Caco-2 (cell line): Measurements from ENCODE around the gene SLC16A12. TPM values are rescaled to one million over a fixed set of nuclear protein-coding genes. Genes with fewer than 3 reads are reported as not detected.
A peak's percentile ranks its signal among the peaks of the same experiment; 100 is the strongest.

Experiments
- BruUV-seq: library from RNA; stranded (reverse); fragments of 400-500 nt; replicated peaks from 2 replicates; lab custom pipeline; 2021; lab: Mats Ljungman, UMichigan
- CTCF ChIA-PET: fragments of 300-600 bp; sonication (Branson Sonifier 250); formaldehyde crosslinking; loops from one replicate; lab custom pipeline; 2022; ENCODE audit warnings: antibody characterized with exemption; lab: Charles Lee
- POLR2A ChIA-PET: fragments of 300-600 bp; sonication (Branson Sonifier 250); formaldehyde crosslinking; loops from one replicate; lab custom pipeline; 2022; ENCODE audit warnings: antibody characterized with exemption; lab: Charles Lee
- DNase-seq, 2 experiments: peaks; one replicate each; pipeline versions ENCODE4 v3.0.0 to v3.0.0-alpha.2; 2020 to 2022
- H3K27me3 ChIP-seq: replicated peaks from 2 replicates; pipeline ENCODE4 v1.6.0; 2011; ENCODE audit warnings: low read length; ENCODE audit not compliant: control insufficient read depth, insufficient read depth
- H3K36me3 ChIP-seq: 2 replicates; pipeline ENCODE4 v1.5.1; 2011; ENCODE audit warnings: low read length; ENCODE audit not compliant: control insufficient read depth, insufficient read depth
- H3K4me1 ChIP-seq: fragments of 250-450 bp; sonication (Bioruptor Pico); 2 replicates; pipeline ENCODE4 v1.5.1; 2020; ENCODE audit warnings: mild to moderate bottlenecking
- H3K4me3 ChIP-seq: 2 replicates; pipeline ENCODE4 v1.5.1; 2011; ENCODE audit warnings: low read depth, mild to moderate bottlenecking, control low read depth, low read length
- H3K9me3 ChIP-seq: fragments of 250-450 bp; sonication (Bioruptor Pico); 2 replicates; pipeline ENCODE4 v1.5.1; 2020; ENCODE audit warnings: mild to moderate bottlenecking, moderate library complexity
- H3K27ac Mint-ChIP-seq: one replicate; pipeline ENCODE4 v1.8.0; 2022; ENCODE audit warnings: mixed read lengths; ENCODE audit not compliant: unreplicated experiment
- H3K27me3 Mint-ChIP-seq: one replicate; pipeline ENCODE4 v1.8.0; 2022; ENCODE audit warnings: mixed read lengths; ENCODE audit not compliant: insufficient read depth, unreplicated experiment
- H3K36me3 Mint-ChIP-seq: one replicate; pipeline ENCODE4 v1.8.0; 2022; ENCODE audit warnings: mild to moderate bottlenecking, mixed read lengths; ENCODE audit not compliant: insufficient read depth, unreplicated experiment
- H3K4me1 Mint-ChIP-seq: one replicate; pipeline ENCODE4 v1.8.0; 2022; ENCODE audit warnings: low read depth, mixed read lengths; ENCODE audit not compliant: unreplicated experiment
- H3K4me3 Mint-ChIP-seq: one replicate; pipeline ENCODE4 v1.8.0; 2022; ENCODE audit warnings: mild to moderate bottlenecking, moderate library complexity, mixed read lengths; ENCODE audit not compliant: unreplicated experiment
- H3K9me3 Mint-ChIP-seq: one replicate; pipeline ENCODE4 v1.8.0; 2022; ENCODE audit warnings: mixed read lengths; ENCODE audit not compliant: unreplicated experiment
- CTCF ChIP-seq, 2 experiments: fragments of 200-600 bp in 1 of 2; IDR thresholded peaks; 1 replicate in 1 of 2; 2 replicates in 1 of 2; pipeline versions ENCODE4 v1.5.1 to v1.8.0; 2011 to 2022; ENCODE audit warnings: antibody characterized with exemption in 1 of 2, control low read depth in 1 of 2, inconsistent platforms in 1 of 2, low read depth in 1 of 2, low read length in 1 of 2, mild to moderate bottlenecking in 1 of 2, moderate library complexity in 1 of 2; ENCODE audit not compliant: insufficient read depth in 1 of 2, severe bottlenecking in 1 of 2, unreplicated experiment in 1 of 2
- intact Hi-C: fragments of 100-400 bp; cut with micrococcal nuclease; formaldehyde crosslinking; loops from one replicate; pipeline ENCODE4 v1.10.0; 2022; ENCODE audit not compliant: unreplicated experiment
- total RNA-seq: library from RNA; stranded (reverse); gene quantifications from 2 replicates; pipeline ENCODE4 v1.2.3, GENCODE V29; 2022

SLC16A12 gene
- total RNA-seq, 1 experiment from 2014 or later: not detected

GRCh38 chr10:89389254-89389653 is 146.1 kb downstream of the SLC16A12 start:
- peak in 1 of 2 experiments; percentile 49 for DNase-seq
- POLR2A ChIA-PET: no interaction called here

GRCh38 chr10:89388806-89389205 is 146.6 kb downstream of the SLC16A12 start:
- H3K9me3 Mint-ChIP-seq: no peaks in the 10 kb centered on the region
- no peak for DNase-seq
- no peak overlapping the region for H3K4me3 ChIP-seq
- no peak overlapping the region for H3K27ac Mint-ChIP-seq
- H3K27me3 Mint-ChIP-seq: no peaks in the 10 kb centered on the region
- CTCF ChIA-PET: interaction anchor here (0.6 to 1.6 kb wide), 5 partner anchors 9 to 178 kb away, joined by 3 to 8 read pairs (median 4); partner anchors contain the start of gene LIPA
- POLR2A ChIA-PET: interaction anchor here (0.7 kb wide), 1 partner anchor 244 kb away, joined by 5 read pairs; no protein-coding TSS in a partner anchor
- H3K27me3 ChIP-seq: no peaks in the 10 kb centered on the region
- BruUV-seq: no TSS peak
- peaks cover 9% of the 10 kb centered on the region; the same call in 1 of the 2 replicates for H3K4me1 ChIP-seq
- H3K9me3 ChIP-seq: no peaks in the 10 kb centered on the region
- H3K36me3 Mint-ChIP-seq: no peaks in the 10 kb centered on the region
- no peaks in the 10 kb centered on the region for H3K36me3 ChIP-seq
- intact Hi-C loops: loop anchor here (1.0 to 2.0 kb wide), 5 partner anchors 20 to 172 kb away; no protein-coding TSS in a partner anchor
- no peak overlapping the region for H3K4me3 Mint-ChIP-seq
- TF ChIP-seq CTCF (IDR thresholded peaks at IDR 0.05; ENCODE audit: insufficient read depth in 1 of 2, low read depth in 1 of 2, low read length in 1 of 2, severe bottlenecking in 1 of 2, unreplicated experiment in 1 of 2): no peak
- peaks cover 9% of the 10 kb centered on the region for H3K4me1 Mint-ChIP-seq

More at GRCh38 chr10:89389254-89389653, 146.1 kb downstream of the SLC16A12 start:
- no peak overlapping the region for H3K4me3 ChIP-seq
- H3K4me3 Mint-ChIP-seq: no peak overlapping the region
- H3K4me1 ChIP-seq: peaks cover 9% of the 10 kb centered on the region; the same call in 1 of the 2 replicates
- no peaks in the 10 kb centered on the region for H3K9me3 ChIP-seq
- no peaks in the 10 kb centered on the region for H3K36me3 Mint-ChIP-seq
- no peaks in the 10 kb centered on the region for H3K27me3 Mint-ChIP-seq
- H3K4me1 Mint-ChIP-seq: peaks cover 9% of the 10 kb centered on the region
- no peaks in the 10 kb centered on the region for H3K9me3 Mint-ChIP-seq
- H3K27me3 ChIP-seq: no peaks in the 10 kb centered on the region
- intact Hi-C loops: loop anchor here (1.0 to 2.0 kb wide), 5 partner anchors 20 to 172 kb away; no protein-coding TSS in a partner anchor
- H3K27ac Mint-ChIP-seq: no peak overlapping the region
- H3K36me3 ChIP-seq: no peaks in the 10 kb centered on the region
- BruUV-seq: no TSS peak
- TF ChIP-seq CTCF (IDR thresholded peaks at IDR 0.05; ENCODE audit: insufficient read depth in 1 of 2, low read depth in 1 of 2, low read length in 1 of 2, severe bottlenecking in 1 of 2, unreplicated experiment in 1 of 2): peak; percentile 47 to 64
- CTCF ChIA-PET: interaction anchor here (0.6 to 1.6 kb wide), 5 partner anchors 16 to 177 kb away, joined by 3 to 8 read pairs (median 3); partner anchors contain the start of gene LIPA

- no peak for DNase-seq
- ChIA-PET POLR2A (no interaction called here), CTCF (no interaction called here)
- intact Hi-C loops: no loop called here
- Histone ChIP-seq H3K36me3 (no peaks in the 10 kb centered on the region), H3K27me3 (no peaks in the 10 kb centered on the region), H3K4me1 (no peaks in the 10 kb centered on the region), H3K9me3 (no peaks in the 10 kb centered on the region), H3K4me3 (no peak overlapping the region)
- Mint-ChIP-seq H3K27me3 (no peaks in the 10 kb centered on the region), H3K4me1 (no peaks in the 10 kb centered on the region), H3K4me3 (no peak overlapping the region), H3K27ac (no peak overlapping the region), H3K36me3 (no peaks in the 10 kb centered on the region), H3K9me3 (no peaks in the 10 kb centered on the region)
- no TSS peak for BruUV-seq
- TF ChIP-seq CTCF (IDR thresholded peaks at IDR 0.05; ENCODE audit: insufficient read depth in 1 of 2, low read depth in 1 of 2, low read length in 1 of 2, severe bottlenecking in 1 of 2, unreplicated experiment in 1 of 2): no peak
Observed at GRCh38 chr10:89384474-89385340, 150.7 kb downstream of the SLC16A12 start.
